Measurements from ENCODE around the gene DFFB.
"Not testable (repeated sequence)": the region's sequence is repeated elsewhere in the genome, so short reads cannot be mapped to it uniquely, and the experiment has no call there.

Gene DFFB

GRCh38 chr1:3910857-3911845, 53.9 kb downstream of the DFFB start:
- DNase-seq = no peak

GRCh38 chr1:3911981-3912808, 54.9 kb downstream of the DFFB start:
- DNase-seq = no peak

GRCh38 chr1:3912809-3913685, 55.8 kb downstream of the DFFB start:
- DNase-seq = no peak

- DNase-seq = no peak
Measured at GRCh38 chr1:3914331-3914851, 57.1 kb downstream of the DFFB start.

- DNase-seq = no peak
Measured at GRCh38 chr1:3914911-3915310, 57.6 kb downstream of the DFFB start.

- DNase-seq = no peak
Measured at GRCh38 chr1:3915551-3916121, 58.4 kb downstream of the DFFB start.

- no peak for DNase-seq
Measured at GRCh38 chr1:3917761-3918160, 60.5 kb downstream of the DFFB start.

- not testable (repeated sequence) for DNase-seq
Measured at GRCh38 chr1:3918359-3918758, 61.1 kb downstream of the DFFB start.

GRCh38 chr1:3918966-3919611, 61.8 kb downstream of the DFFB start:
- DNase-seq = no peak

GRCh38 chr1:3919706-3920105, 62.4 kb downstream of the DFFB start:
- DNase-seq = no peak

- DNase-seq = no peak
Measured at GRCh38 chr1:3921765-3922164, 64.5 kb downstream of the DFFB start.

GRCh38 chr1:3922201-3922725, 65.0 kb downstream of the DFFB start:
- DNase-seq = no peak

- no peak for DNase-seq
Measured at GRCh38 chr1:3922851-3923250, 65.6 kb downstream of the DFFB start.

GRCh38 chr1:3923378-3924185, 66.3 kb downstream of the DFFB start:
- DNase-seq = no peak

- no peak for DNase-seq
Measured at GRCh38 chr1:3924186-3924824, 67.0 kb downstream of the DFFB start.

- no peak for DNase-seq
Measured at GRCh38 chr1:3924825-3925220, 67.5 kb downstream of the DFFB start.

GRCh38 chr1:3925256-3925655, 68.0 kb downstream of the DFFB start:
- no peak for DNase-seq

- DNase-seq = no peak
Measured at GRCh38 chr1:3925762-3926161, 68.5 kb downstream of the DFFB start.

- DNase-seq = no peak
Measured at GRCh38 chr1:3926956-3927355, 69.7 kb downstream of the DFFB start.

- DNase-seq = no peak
Measured at GRCh38 chr1:3928586-3928985, 71.3 kb downstream of the DFFB start.

Data from GDM1 (cell line).